SJCRH30 (cell line): ENCODE results near the gene DNAH17. TPM values are rescaled to one million over a fixed set of nuclear protein-coding genes. Genes with fewer than 3 reads are reported as not detected.

Experiments
- DNase-seq, 2 experiments: peaks; one replicate each; pipeline ENCODE4 v3.0.0-alpha.2; 2015 to 2020
- H3K27ac ChIP-seq: fragments of 250-450 bp; sonication (Bioruptor Pico); 2 replicates; pipeline ENCODE4 v1.5.1; 2020; ENCODE audit warnings: mild to moderate bottlenecking, moderate library complexity
- H3K27me3 ChIP-seq: fragments of 250-450 bp; sonication (Bioruptor Pico); 2 replicates; pipeline ENCODE4 v1.5.1; 2020; ENCODE audit warnings: mild to moderate bottlenecking, moderate library complexity
- H3K36me3 ChIP-seq: fragments of 250-450 bp; sonication (Bioruptor Pico); 2 replicates; pipeline ENCODE4 v1.5.1; 2020; ENCODE audit warnings: mild to moderate bottlenecking, moderate library complexity
- H3K4me1 ChIP-seq: fragments of 250-450 bp; sonication (Bioruptor Pico); 2 replicates; pipeline ENCODE4 v1.5.1; 2020; ENCODE audit warnings: mild to moderate bottlenecking, moderate library complexity
- H3K4me3 ChIP-seq: fragments of 250-450 bp; sonication (Bioruptor Pico); 2 replicates; pipeline ENCODE4 v1.5.1; 2020; ENCODE audit warnings: mild to moderate bottlenecking, moderate library complexity
- H3K9me3 ChIP-seq: fragments of 250-450 bp; sonication (Bioruptor Pico); replicated peaks from 2 replicates; pipeline ENCODE4 v1.5.1; 2020; ENCODE audit warnings: mild to moderate bottlenecking, moderate library complexity
- total RNA-seq: library from RNA; depleted of rRNA; stranded (reverse); fragments of >200 nt; shearing (Covaris generic); gene quantifications from 2 replicates; pipeline ENCODE4 v1.2.3, GENCODE V29; 2014

DNAH17 gene
- total RNA-seq, 1 experiment from 2014 or later = 3.1 TPM

GRCh38 chr17:78535273-78536197 lies 41.7 kb downstream of the DNAH17 start:
- Histone ChIP-seq H3K27ac (no peak overlapping the region), H3K9me3 (no peaks in the 10 kb centered on the region), H3K27me3 (no peaks in the 10 kb centered on the region), H3K4me3 (no peak overlapping the region), H3K4me1 (peaks cover 14% of the 10 kb centered on the region), H3K36me3 (no peaks in the 10 kb centered on the region)
- DNase-seq = no peak

GRCh38 chr17:78534492-78535272 lies 42.5 kb downstream of the DNAH17 start:
- no peaks in the 10 kb centered on the region for H3K27me3 ChIP-seq
- no peak for DNase-seq

GRCh38 chr17:78532922-78533640 lies 44.1 kb downstream of the DNAH17 start:
- H3K4me3 ChIP-seq = no peak overlapping the region
- H3K9me3 ChIP-seq = no peaks in the 10 kb centered on the region
- no peaks in the 10 kb centered on the region for H3K36me3 ChIP-seq
- no peaks in the 10 kb centered on the region for H3K27me3 ChIP-seq
- H3K4me1 ChIP-seq = peaks cover 38% of the 10 kb centered on the region
- DNase-seq = no peak
- no peak overlapping the region for H3K27ac ChIP-seq

More at GRCh38 chr17:78534492-78535272, 42.5 kb downstream of the DNAH17 start:
- Histone ChIP-seq H3K36me3 (no peaks in the 10 kb centered on the region), H3K4me3 (no peak overlapping the region), H3K9me3 (no peaks in the 10 kb centered on the region), H3K27ac (no peak overlapping the region), H3K4me1 (peaks cover 22% of the 10 kb centered on the region)

GRCh38 chr17:78532311-78532710 lies 44.9 kb downstream of the DNAH17 start:
- Histone ChIP-seq H3K27me3 (no peaks in the 10 kb centered on the region), H3K27ac (no peak overlapping the region)
- DNase-seq = no peak

GRCh38 chr17:78530675-78531074 lies 46.5 kb downstream of the DNAH17 start:
- Histone ChIP-seq H3K4me1 (peaks cover 39% of the 10 kb centered on the region), H3K4me3 (no peak overlapping the region), H3K27me3 (no peaks in the 10 kb centered on the region), H3K9me3 (no peaks in the 10 kb centered on the region), H3K36me3 (no peaks in the 10 kb centered on the region), H3K27ac (no peak overlapping the region)
- no peak for DNase-seq

More at GRCh38 chr17:78532311-78532710, 44.9 kb downstream of the DNAH17 start:
- peaks cover 39% of the 10 kb centered on the region for H3K4me1 ChIP-seq
- H3K36me3 ChIP-seq = no peaks in the 10 kb centered on the region
- H3K9me3 ChIP-seq = no peaks in the 10 kb centered on the region
- no peak overlapping the region for H3K4me3 ChIP-seq

- peak; percentile 86 to 94 for DNase-seq
- Histone ChIP-seq H3K4me3 (no peak overlapping the region), H3K27ac (no peak overlapping the region), H3K4me1 (peaks cover 39% of the 10 kb centered on the region), H3K27me3 (no peaks in the 10 kb centered on the region), H3K9me3 (no peaks in the 10 kb centered on the region), H3K36me3 (no peaks in the 10 kb centered on the region)
Observed at GRCh38 chr17:78529871-78530670, 47.1 kb downstream of the DNAH17 start.

- no peak overlapping the region for H3K4me3 ChIP-seq
- DNase-seq = no peak
- no peaks in the 10 kb centered on the region for H3K27me3 ChIP-seq
- no peaks in the 10 kb centered on the region for H3K36me3 ChIP-seq
- H3K27ac ChIP-seq = no peak overlapping the region; the same call in 1 of the 2 replicates
- H3K9me3 ChIP-seq = no peaks in the 10 kb centered on the region
- H3K4me1 ChIP-seq = peaks cover 36% of the 10 kb centered on the region
Observed at GRCh38 chr17:78529251-78529650, 47.9 kb downstream of the DNAH17 start.

GRCh38 chr17:78528541-78528940 lies 48.7 kb downstream of the DNAH17 start:
- no peak overlapping the region; the same call in 1 of the 2 replicates for H3K27ac ChIP-seq
- no peaks in the 10 kb centered on the region for H3K9me3 ChIP-seq
- peak; percentile 95 for DNase-seq
- H3K4me1 ChIP-seq = peaks cover 32% of the 10 kb centered on the region
- H3K27me3 ChIP-seq = no peaks in the 10 kb centered on the region
- no peak overlapping the region for H3K4me3 ChIP-seq
- H3K36me3 ChIP-seq = no peaks in the 10 kb centered on the region

- Histone ChIP-seq H3K9me3 (no peaks in the 10 kb centered on the region), H3K27ac (no peak overlapping the region), H3K4me1 (peaks cover 32% of the 10 kb centered on the region), H3K36me3 (no peaks in the 10 kb centered on the region), H3K27me3 (no peaks in the 10 kb centered on the region), H3K4me3 (no peak overlapping the region)
- no peak for DNase-seq
Observed at GRCh38 chr17:78527345-78527744, 49.9 kb downstream of the DNAH17 start.

- Histone ChIP-seq H3K4me1 (peaks cover 32% of the 10 kb centered on the region), H3K27ac (no peak overlapping the region), H3K9me3 (no peaks in the 10 kb centered on the region), H3K4me3 (no peak overlapping the region), H3K27me3 (no peaks in the 10 kb centered on the region), H3K36me3 (no peaks in the 10 kb centered on the region)
- no peak for DNase-seq
Observed at GRCh38 chr17:78526231-78527025, 50.8 kb downstream of the DNAH17 start.

GRCh38 chr17:78525511-78526160 lies 51.6 kb downstream of the DNAH17 start:
- no peak overlapping the region for H3K4me3 ChIP-seq
- DNase-seq = no peak
- peaks cover 27% of the 10 kb centered on the region for H3K4me1 ChIP-seq
- H3K27me3 ChIP-seq = no peaks in the 10 kb centered on the region
- no peak overlapping the region for H3K27ac ChIP-seq
- H3K36me3 ChIP-seq = no peaks in the 10 kb centered on the region
- no peaks in the 10 kb centered on the region for H3K9me3 ChIP-seq

- H3K4me1 ChIP-seq = peaks cover 20% of the 10 kb centered on the region
- H3K9me3 ChIP-seq = no peaks in the 10 kb centered on the region
- H3K36me3 ChIP-seq = no peaks in the 10 kb centered on the region
- H3K4me3 ChIP-seq = no peak overlapping the region
- H3K27ac ChIP-seq = no peak overlapping the region
- no peaks in the 10 kb centered on the region for H3K27me3 ChIP-seq
- no peak for DNase-seq
Observed at GRCh38 chr17:78524870-78525510, 52.2 kb downstream of the DNAH17 start.
